ENCODE measurements around the gene HOXA7. TPM values are rescaled to one million over a fixed set of nuclear protein-coding genes. Genes with fewer than 3 reads are reported as not detected.

The HOXA7 gene
- total and polyA plus RNA-seq, 12 donors: 7.9 to 39.1 (median 22.7) TPM

- DNase-seq: peak in 2 of 7 donors; percentile 18 to 23
Measured at GRCh38 chr7:27115221-27116026, 41.1 kb downstream of the HOXA7 start.

GRCh38 chr7:27114881-27115220, 41.6 kb downstream of the HOXA7 start:
- Histone ChIP-seq H3K27ac (peak overlapping the region; percentile 30 to 91 (median 61)), H3K9me3 (replicated peaks in 1 of 3) (no peaks in the 10 kb centered on the region), H3K4me1 (replicated peaks in 1 of 2) (peaks cover 0 to 14% of the 10 kb centered on the region in 2 donors), H3K36me3 (replicated peaks in 1 of 2) (no peaks in the 10 kb centered on the region), H3K27me3 (no peaks in the 10 kb centered on the region), H3K4me3 (peak overlapping the region in 1 of 4 donors; percentile 44)
- no peak for DNase-seq
- intact Hi-C loops (cut with DNase I): no loop called here
- TF ChIP-seq, protein P1, sequence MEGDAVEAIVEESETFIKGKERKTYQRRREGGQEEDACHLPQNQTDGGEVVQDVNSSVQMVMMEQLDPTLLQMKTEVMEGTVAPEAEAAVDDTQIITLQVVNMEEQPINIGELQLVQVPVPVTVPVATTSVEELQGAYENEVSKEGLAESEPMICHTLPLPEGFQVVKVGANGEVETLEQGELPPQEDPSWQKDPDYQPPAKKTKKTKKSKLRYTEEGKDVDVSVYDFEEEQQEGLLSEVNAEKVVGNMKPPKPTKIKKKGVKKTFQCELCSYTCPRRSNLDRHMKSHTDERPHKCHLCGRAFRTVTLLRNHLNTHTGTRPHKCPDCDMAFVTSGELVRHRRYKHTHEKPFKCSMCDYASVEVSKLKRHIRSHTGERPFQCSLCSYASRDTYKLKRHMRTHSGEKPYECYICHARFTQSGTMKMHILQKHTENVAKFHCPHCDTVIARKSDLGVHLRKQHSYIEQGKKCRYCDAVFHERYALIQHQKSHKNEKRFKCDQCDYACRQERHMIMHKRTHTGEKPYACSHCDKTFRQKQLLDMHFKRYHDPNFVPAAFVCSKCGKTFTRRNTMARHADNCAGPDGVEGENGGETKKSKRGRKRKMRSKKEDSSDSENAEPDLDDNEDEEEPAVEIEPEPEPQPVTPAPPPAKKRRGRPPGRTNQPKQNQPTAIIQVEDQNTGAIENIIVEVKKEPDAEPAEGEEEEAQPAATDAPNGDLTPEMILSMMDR (IDR thresholded peaks at IDR 0.05): no peak
- no peak for TF ChIP-seq POLR2A (IDR thresholded peaks at IDR 0.05)
- 54 to 70% (median 62%) methylated on average over 6 of the region's 6 CpGs for WGBS, 4 donors

More at GRCh38 chr7:27115221-27116026, 41.1 kb downstream of the HOXA7 start:
- Histone ChIP-seq H3K27me3 (no peaks in the 10 kb centered on the region), H3K4me1 (replicated peaks in 1 of 2) (peaks cover 0 to 14% of the 10 kb centered on the region in 2 donors), H3K4me3 (peak overlapping the region in 2 of 4 donors; percentile 17 to 44), H3K27ac (peak overlapping the region; percentile 30 to 91 (median 61)), H3K36me3 (replicated peaks in 1 of 2) (no peaks in the 10 kb centered on the region), H3K9me3 (replicated peaks in 1 of 3) (no peaks in the 10 kb centered on the region)
- intact Hi-C loops (cut with DNase I): no loop called here
- TF ChIP-seq POLR2A (IDR thresholded peaks at IDR 0.05): no peak
- TF ChIP-seq, protein P1 (IDR thresholded peaks at IDR 0.05): no peak
- WGBS, 4 donors: 48 to 77% (median 53%) methylated on average over 24 to 45 of the region's 45 CpGs

DNA sequence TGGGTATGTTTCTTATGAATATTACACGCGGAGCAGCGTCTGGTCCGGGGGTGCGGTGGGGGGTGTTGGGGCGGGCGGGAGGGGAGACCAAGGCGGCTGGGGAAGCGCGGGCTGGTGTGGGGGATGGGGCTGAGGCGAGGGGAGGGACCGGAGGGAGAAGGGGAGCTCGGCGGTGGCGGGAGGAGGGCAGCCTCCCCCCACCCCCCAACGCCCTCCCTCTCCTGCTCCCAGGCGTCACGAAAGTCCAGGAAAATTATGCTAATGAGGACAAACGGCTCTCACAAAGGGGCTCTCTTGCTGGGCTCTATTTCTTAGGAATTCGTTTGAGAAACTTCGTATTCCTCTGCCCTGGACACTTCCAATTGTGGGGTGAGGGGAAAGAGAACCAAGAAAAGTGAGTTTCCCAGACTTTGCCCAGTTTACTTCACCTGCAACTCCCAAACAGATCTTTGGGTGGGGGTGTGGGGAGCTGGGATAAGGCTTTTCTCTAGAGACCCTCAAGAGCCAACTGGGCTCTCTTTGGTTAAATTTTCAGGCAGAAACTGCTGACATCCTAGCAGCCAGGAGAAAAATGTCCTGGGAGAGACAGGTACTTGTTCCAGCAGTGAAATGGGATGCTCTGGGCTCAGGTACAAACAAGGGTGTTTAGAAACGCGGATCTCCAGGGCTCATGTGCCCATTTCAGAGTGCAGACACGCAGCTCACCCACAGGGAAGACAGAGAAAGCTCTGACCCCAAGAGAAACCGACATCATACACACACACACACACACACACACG, 42.3 kb downstream of the HOXA7 start:
- peaks cover 0 to 16% of the 10 kb centered on the region in 2 donors for H3K4me1 ChIP-seq (replicated peaks in 1 of 2)

More for the DNA sequence above, 42.3 kb downstream of the HOXA7 start:
- peak overlapping the region in 2 of 4 donors; percentile 67 to 87 for H3K4me3 ChIP-seq
- intact Hi-C loops (cut with DNase I): no loop called here
- WGBS, 4 donors: 19 to 36% (median 23%) methylated on average over 11 to 26 of the region's 26 CpGs
- TF ChIP-seq, protein P1 (IDR thresholded peaks at IDR 0.05): no peak
- no peak for TF ChIP-seq POLR2A (IDR thresholded peaks at IDR 0.05)
- no peaks in the 10 kb centered on the region for H3K36me3 ChIP-seq (replicated peaks in 1 of 2)
- peak in 4 of 7 donors; percentile 54 to 68 (median 62) for DNase-seq
- H3K27ac ChIP-seq: peak overlapping the region in 4 of 5 donors; percentile 76 to 97 (median 86)
- H3K9me3 ChIP-seq (replicated peaks in 1 of 3): no peaks in the 10 kb centered on the region
- H3K27me3 ChIP-seq: no peaks in the 10 kb centered on the region
